Measurements from ENCODE around the gene TOP3B.

GRCh38 chr22:21923163-21923561 is 59.4 kb downstream of the TOP3B start:
- no peak for TF ChIP-seq CTCF (conservative IDR thresholded peaks at IDR 0.05 in 1 of 2, IDR thresholded peaks at IDR 0.05 in 1 of 2; ENCODE audit: low read depth in 1 of 2, low read length in 2 of 2)
- TF ChIP-seq EZH2 (IDR thresholded peaks at IDR 0.05; ENCODE audit: low read length, missing control alignments): no peak

Measured in fibroblast of lung (primary cell).